Activated B cell treated with CpG ODN at 0.5 μM for 24 hours (primary cell): ENCODE results near the gene TMEM238. TPM values are rescaled to one million over a fixed set of nuclear protein-coding genes. Genes with fewer than 3 reads are reported as not detected.
"Not testable (repeated sequence)": the region's sequence is repeated elsewhere in the genome, so short reads cannot be mapped to it uniquely, and the experiment has no call there.

Experiments
- ATAC-seq: fragments of 200-7000 bp; cut with Tn5 transposase; one replicate; pipeline ENCODE4 v1.10.0; 2021; ENCODE audit warnings: low read depth, mild to moderate bottlenecking, moderate library complexity
- CTCF ChIA-PET: fragments of 350-600 bp; sonication (Branson Sonifier 250); formaldehyde crosslinking; loops from one replicate; lab custom pipeline; 2021; ENCODE audit warnings: antibody characterized with exemption; lab: Charles Lee
- POLR2A ChIA-PET: fragments of 350-600 bp; sonication (Branson Sonifier 250); formaldehyde crosslinking; loops from one replicate; lab custom pipeline; 2021; ENCODE audit warnings: antibody characterized with exemption; lab: Charles Lee
- DNase-seq: peaks from one replicate; pipeline ENCODE4 v3.0.0; 2022
- H3K27ac Mint-ChIP-seq: one replicate; pipeline ENCODE4 v1.8.0; 2020; ENCODE audit warnings: mixed read lengths
- H3K27me3 Mint-ChIP-seq: one replicate; pipeline ENCODE4 v1.8.0; 2021; ENCODE audit warnings: mixed read lengths
- H3K36me3 Mint-ChIP-seq: one replicate; pipeline ENCODE4 v1.8.0; 2021; ENCODE audit warnings: low read depth, mixed read lengths
- H3K4me1 Mint-ChIP-seq: one replicate; pipeline ENCODE4 v1.8.0; 2021; ENCODE audit warnings: mixed read lengths
- H3K4me3 Mint-ChIP-seq: one replicate; pipeline ENCODE4 v1.8.0; 2020; ENCODE audit warnings: mild to moderate bottlenecking, mixed read lengths
- H3K9me3 Mint-ChIP-seq: one replicate; pipeline ENCODE4 v1.8.0; 2020; ENCODE audit warnings: mixed read lengths
- CTCF ChIP-seq: fragments of 200-600 bp; IDR thresholded peaks from one replicate; pipeline ENCODE4 v1.8.0; 2022; ENCODE audit warnings: antibody characterized with exemption, mild to moderate bottlenecking
- intact Hi-C: fragments of 100-400 bp; cut with micrococcal nuclease; formaldehyde crosslinking; loops from one replicate; pipeline ENCODE4 v1.15.1; 2024
- total RNA-seq: library from RNA; stranded (reverse); gene quantifications from 2 replicates; pipeline ENCODE4 v1.2.3, GENCODE V29; 2022

TMEM238 gene
- total RNA-seq, 1 donor from 2014 or later = 3.8 TPM

GRCh38 chr19:55424518-55424917 lies 40.4 kb upstream of the TMEM238 start:
- H3K36me3 Mint-ChIP-seq = no peaks in the 10 kb centered on the region
- ATAC-seq (no peak), DNase-seq (no peak)
- POLR2A ChIA-PET = no interaction called here
- intact Hi-C loops = no loop called here
- CTCF ChIA-PET = no interaction called here
- peaks cover 32% of the 10 kb centered on the region for H3K27me3 Mint-ChIP-seq
- H3K4me3 Mint-ChIP-seq = no peak overlapping the region
- no peaks in the 10 kb centered on the region for H3K4me1 Mint-ChIP-seq
- H3K27ac Mint-ChIP-seq = no peak overlapping the region
- TF ChIP-seq CTCF = no peak
- no peaks in the 10 kb centered on the region for H3K9me3 Mint-ChIP-seq

GRCh38 chr19:55423225-55424005 lies 39.3 kb upstream of the TMEM238 start:
- no peak for TF ChIP-seq CTCF
- Mint-ChIP-seq H3K4me1 (no peaks in the 10 kb centered on the region), H3K27ac (no peak overlapping the region), H3K4me3 (no peak overlapping the region), H3K36me3 (no peaks in the 10 kb centered on the region), H3K9me3 (no peaks in the 10 kb centered on the region), H3K27me3 (peaks cover 25% of the 10 kb centered on the region)
- ChIA-PET POLR2A (no interaction called here), CTCF (no interaction called here)
- DNase-seq (no peak), ATAC-seq (no peak)
- intact Hi-C loops = no loop called here

GRCh38 chr19:55421281-55421680 lies 37.2 kb upstream of the TMEM238 start:
- CTCF ChIA-PET = interaction anchor here (0.8 kb wide), 1 partner anchor 119 kb away, joined by 4 read pairs; no protein-coding TSS in a partner anchor
- H3K36me3 Mint-ChIP-seq, H3K4me1 Mint-ChIP-seq, H3K9me3 Mint-ChIP-seq, H3K4me3 Mint-ChIP-seq, ATAC-seq, H3K27ac Mint-ChIP-seq, intact Hi-C loops, DNase-seq: not testable (repeated sequence)
- H3K27me3 Mint-ChIP-seq = peaks cover 28% of the 10 kb centered on the region
- POLR2A ChIA-PET = interaction anchor here (0.6 kb wide), 1 partner anchor 27 kb away, joined by 3 read pairs; no protein-coding TSS in a partner anchor

GRCh38 chr19:55419624-55420236 lies 35.6 kb upstream of the TMEM238 start:
- intact Hi-C loops = loop anchor here (1.0 to 5.0 kb wide), 3 partner anchors 119 to 333 kb away; no protein-coding TSS in a partner anchor
- ATAC-seq = no peak
- POLR2A ChIA-PET = interaction anchor here (0.9 kb wide), 1 partner anchor 12 kb away, joined by 3 read pairs; the partner anchor contains the start of gene UBE2S
- Mint-ChIP-seq H3K4me1 (peaks cover 3% of the 10 kb centered on the region), H3K4me3 (no peak overlapping the region), H3K27me3 (peaks cover 26% of the 10 kb centered on the region), H3K27ac (no peak overlapping the region), H3K9me3 (no peaks in the 10 kb centered on the region), H3K36me3 (no peaks in the 10 kb centered on the region)
- DNase-seq = no peak
- no peak for TF ChIP-seq CTCF
- CTCF ChIA-PET = interaction anchor here (1.3 to 3.7 kb wide), 2 partner anchors 165 to 279 kb away, joined by 4 to 37 read pairs; no protein-coding TSS in a partner anchor

GRCh38 chr19:55419103-55419502 lies 35.0 kb upstream of the TMEM238 start:
- no peak for DNase-seq
- Mint-ChIP-seq H3K4me3 (no peak overlapping the region), H3K9me3 (no peaks in the 10 kb centered on the region), H3K36me3 (no peaks in the 10 kb centered on the region), H3K27ac (no peak overlapping the region), H3K4me1 (peaks cover 3% of the 10 kb centered on the region), H3K27me3 (peaks cover 26% of the 10 kb centered on the region)
- POLR2A ChIA-PET = interaction anchor here (0.9 kb wide), 1 partner anchor 11 kb away, joined by 3 read pairs; the partner anchor contains the start of gene UBE2S
- no peak for ATAC-seq
- CTCF ChIA-PET = interaction anchor here (1.3 to 3.7 kb wide), 2 partner anchors 165 to 279 kb away, joined by 4 to 37 read pairs; no protein-coding TSS in a partner anchor
- intact Hi-C loops = loop anchor here (1.0 to 5.0 kb wide), 3 partner anchors 119 to 332 kb away; no protein-coding TSS in a partner anchor
- TF ChIP-seq CTCF = no peak
